Activated T-helper 1 cell treated with Interleukin-2 at 50 U/mL for 16 hours (primary cell): ENCODE data around the gene KRT81.
"Not testable (repeated sequence)": the region's sequence is repeated elsewhere in the genome, so short reads cannot be mapped to it uniquely, and the experiment has no call there.

Source experiments
- DNase-seq: peaks from one replicate; pipeline ENCODE4 v3.0.0-alpha.2; 2020; ENCODE audit warnings: low read depth

KRT81 gene

DNA sequence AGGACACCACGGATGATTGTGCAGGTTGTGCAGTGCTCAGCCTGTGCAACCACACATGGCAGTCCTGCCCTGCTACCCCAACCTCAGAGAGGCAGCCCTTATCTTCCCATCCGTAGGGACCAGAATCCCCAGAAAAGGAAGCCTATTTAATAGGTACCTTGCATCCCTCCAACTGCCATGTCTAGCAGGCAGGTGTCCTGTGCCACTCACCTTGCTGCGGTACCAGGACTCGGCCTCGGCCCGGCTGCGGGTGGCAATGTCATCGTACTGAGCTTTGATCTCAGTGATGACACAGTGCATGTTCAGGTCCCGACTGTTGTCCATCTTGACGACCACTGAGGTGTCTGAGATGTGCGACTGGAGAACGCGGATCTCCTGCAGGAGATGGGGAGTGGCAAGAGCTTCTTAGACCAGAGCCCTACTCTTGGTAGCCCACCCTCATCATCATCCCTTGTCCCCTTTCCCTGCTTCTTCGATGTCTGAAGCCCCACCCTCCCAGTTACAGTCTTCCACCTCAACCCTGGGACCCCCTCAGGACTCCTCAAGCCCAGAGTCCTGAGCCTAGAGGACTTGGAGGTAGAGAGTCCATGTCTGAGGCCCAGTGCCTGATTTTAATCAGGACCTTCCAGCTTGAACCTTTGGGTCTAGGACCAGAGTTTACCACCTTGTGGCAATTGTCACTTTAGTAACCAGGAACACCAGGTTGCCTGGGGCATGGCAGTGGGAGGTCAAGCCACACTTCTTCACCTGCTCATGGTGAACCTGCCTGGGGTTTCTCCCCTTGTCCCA, 37.7 kb downstream of the KRT81 start:
- no peak for DNase-seq

DNA sequence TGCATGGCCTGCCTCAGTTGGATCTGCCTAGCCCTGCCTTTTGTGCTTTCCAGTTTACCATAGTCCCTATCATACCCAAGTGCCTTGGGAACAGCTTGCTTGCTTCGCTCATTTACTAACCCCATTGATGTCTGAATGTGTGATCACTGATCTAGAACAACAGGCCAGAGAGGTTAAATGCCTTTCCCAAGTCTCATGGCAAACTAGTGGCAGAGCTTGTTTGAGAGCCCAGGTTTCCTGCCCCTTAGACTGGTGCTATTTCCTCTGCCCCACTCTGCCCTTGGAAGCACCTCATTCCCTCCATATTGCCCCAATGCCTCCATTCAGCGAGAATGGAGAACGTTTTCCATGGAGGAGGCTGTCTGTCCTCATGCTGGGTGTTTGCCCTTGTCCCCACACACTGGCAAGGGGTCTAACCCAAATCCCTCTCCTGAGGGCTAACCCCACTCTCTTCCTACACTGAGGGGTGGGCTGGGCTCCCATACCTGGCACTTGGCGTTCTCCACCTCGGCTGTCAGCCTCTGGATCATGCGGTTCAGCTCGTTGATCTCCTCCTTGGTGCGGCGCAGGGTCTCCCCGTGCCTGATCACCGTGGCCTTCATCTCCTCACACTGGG, 38.5 kb downstream of the KRT81 start:
- DNase-seq, result no peak

DNA sequence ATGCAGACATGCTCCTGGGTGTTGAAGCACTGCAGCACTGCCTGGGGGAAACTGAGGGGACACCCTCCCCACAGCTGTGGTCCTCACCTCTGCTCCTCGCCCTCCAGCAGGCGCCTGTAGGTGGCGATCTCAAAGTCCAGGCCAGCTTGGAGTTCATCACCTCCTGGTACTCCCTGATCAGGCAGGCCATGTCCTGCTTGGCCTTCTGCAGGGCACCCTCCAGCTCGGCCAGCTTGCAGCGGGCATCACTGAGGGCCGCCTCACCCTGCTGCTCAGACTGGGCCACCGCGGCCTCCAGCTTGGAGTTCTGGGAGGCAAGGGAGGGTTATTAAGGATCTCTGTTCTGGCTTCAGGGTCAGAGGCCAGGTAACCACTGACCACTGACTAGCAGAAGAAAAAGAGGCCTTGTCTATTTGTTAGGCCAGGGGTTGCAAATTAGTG, 39.1 kb downstream of the KRT81 start:
- DNase-seq, result not testable (repeated sequence)

DNA sequence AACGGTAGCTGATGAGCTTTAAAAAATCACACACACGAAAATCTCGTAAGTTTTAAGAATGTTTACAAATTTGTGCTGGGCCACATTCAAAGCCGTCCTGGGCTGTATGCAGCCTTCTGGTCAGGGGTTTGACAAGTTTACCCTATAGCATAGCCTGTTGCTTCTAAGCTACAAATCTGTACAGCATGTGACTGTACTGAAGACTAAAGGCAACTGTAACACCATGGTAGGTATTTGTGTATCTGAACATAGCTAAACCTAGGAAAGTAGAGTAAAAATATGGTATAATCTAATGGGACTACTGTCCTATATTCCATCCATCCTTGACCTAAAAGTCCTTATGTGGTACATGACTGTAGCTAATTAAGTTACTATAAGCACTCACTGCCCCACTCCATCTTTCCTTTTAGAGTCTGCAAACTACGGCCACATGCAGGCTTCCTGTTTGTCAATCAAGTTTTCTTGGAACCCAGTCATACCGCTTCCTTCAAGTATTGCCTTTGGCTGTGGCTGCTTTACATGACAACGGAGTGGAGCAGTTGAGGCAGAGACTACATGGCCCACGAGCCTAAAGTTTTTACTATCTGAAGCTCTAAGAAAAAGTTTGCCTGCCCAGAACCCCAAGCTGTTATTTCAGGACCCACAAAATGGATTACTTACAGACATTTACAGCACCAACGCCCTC, 39.8 kb downstream of the KRT81 start:
- DNase-seq, result no peak

DNA sequence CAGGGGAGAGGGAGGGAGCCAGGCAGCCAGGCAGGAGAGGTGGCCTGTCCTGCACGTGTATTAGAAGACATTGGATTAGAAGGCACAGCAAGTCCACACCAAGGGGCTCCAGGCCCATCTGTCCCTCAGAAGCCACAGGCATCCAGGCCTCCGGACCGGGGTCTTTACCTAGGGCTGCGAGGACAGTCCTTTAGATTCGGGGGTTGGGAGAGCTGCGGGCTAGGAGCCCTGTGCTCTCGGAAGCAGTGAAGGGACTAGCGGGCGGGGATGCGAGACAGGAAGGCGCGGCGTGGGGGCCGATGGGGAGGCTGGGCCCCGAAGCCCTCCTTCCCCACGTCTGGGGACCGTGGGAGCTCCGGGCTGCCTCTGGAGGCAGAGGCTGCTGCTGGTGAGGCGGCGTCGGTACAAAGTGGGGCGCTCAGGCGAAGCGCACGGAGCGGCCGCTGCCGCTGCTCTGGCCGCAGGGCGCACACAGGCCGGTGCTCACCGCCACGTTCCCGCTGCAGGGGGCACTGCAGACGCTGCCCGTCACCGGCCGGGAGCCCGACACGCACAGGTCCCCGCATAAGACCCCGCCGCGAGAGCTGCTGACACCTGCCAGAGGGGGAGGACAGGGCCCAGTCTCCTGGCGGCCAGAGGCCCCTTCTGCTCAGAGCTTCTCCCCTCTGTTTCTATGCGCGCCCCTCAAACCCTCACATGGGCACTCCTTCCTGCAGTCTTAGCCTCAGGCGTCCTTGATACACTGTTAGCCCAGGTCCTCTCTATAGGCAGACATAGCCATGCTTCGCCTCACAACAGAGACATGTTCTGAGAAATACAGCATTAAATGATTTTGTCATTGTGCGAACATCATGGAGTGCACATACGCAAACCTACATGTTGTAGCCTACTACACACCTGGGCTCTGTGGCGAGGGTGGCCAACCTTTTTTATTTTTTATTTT, 41.0 kb downstream of the KRT81 start:
- DNase-seq, result no peak

DNA sequence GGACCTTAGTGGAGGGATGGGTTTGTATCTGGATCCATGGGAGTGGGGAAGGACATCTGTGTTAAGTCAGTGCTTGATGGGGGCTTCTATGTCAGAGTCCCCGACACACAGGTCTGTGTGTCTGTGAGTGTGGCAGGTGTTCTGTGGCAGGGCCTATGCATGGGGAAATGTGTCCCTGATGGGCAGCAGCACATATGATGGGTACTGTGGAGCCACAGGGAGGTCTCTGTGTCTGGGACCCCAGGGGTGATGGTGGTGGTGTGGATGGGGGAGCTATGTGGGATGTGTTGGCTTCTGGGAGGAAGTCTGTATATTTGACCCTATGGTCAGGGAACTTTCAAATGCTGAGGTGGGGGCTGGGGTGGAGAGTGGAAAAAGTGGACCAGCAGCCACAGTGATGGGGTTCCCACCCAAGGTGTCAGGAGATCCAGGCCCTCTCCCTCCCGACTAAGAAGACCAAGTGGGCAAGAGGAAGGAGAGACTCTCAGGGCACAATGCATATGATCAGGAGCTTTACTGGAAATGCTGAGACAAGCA, 41.8 kb downstream of the KRT81 start:
- no peak for DNase-seq

DNA sequence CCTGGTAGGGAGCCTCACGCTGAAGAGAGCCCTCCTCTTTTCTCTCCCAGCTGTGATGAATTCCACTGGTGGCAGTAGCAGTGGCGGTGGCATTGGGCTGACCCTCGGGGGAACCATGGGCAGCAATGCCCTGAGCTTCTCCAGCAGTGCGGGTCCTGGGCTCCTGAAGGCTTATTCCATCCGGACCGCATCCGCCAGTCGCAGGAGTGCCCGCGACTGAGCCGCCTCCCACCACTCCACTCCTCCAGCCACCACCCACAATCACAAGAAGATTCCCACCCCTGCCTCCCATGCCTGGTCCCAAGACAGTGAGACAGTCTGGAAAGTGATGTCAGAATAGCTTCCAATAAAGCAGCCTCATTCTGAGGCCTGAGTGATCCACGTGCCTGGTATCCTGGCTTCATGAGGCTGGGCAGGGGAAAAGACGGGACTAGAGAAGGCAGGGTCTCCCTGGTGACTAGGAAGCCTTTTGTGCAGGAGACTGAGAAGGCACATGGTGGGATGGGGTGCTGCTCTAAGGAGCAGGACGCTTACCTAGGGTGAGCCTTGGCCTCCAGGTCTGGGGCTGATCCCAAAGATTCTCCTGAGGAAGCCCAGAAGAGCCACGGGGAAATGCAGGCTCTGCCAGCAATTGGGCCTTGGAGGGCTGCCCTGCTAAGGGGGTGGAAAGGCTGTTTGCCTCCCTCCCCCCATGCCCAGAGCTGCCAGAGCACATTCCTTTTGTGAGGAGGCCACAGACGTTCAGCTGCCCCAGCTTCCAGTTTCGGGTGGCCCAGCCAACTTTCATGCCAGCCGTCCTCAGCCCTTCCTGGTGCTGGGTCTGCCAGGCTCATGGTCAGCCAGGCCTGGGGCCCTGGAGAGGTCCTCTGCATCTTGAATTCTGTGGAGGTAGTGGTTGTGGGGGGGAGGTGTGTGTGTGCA, 42.5 kb downstream of the KRT81 start:
- no peak for DNase-seq

DNA sequence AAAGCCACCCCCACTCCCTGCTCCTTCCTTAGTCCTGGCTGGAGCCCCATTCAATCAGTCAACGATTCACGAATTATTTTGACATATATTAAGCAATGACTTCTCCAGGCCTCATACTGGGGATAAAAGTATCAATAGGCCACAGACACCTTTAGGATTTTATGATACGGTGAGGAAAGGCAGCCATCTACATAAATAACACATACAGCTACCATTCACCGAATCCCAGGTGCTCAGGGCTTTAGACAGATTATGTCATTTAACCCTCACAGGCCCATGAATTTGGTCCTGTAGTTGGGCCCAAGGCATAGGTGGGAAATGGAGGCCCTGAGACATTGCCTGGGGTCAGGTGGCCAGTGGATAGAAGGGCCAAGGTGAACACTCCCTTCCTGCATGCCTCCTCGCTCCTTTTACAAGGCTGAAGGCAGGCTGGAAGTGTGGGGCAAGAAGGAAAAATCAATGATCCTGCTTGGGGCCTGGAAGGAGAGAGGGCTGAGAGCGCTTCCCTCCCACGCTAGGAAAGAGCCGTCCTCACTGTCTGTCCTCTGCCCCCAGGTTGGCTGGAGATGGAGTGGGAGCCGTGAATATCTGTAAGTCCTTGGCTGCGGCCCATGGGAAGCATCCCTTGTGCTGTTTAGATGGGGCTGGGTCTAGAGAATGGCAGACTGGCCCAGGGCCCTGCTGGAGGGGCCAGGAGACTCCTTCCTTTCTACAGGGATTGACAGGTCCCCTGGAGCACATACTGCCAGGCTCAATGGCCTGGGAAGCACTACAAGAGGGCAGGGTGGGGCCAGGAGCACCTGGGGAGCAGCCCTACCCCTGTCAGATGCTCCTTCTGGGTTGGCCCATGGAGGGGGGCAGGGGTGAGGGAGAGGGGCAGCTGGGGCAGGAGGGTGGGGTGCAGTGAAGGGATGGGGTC, 43.5 kb downstream of the KRT81 start:
- no peak for DNase-seq

DNA sequence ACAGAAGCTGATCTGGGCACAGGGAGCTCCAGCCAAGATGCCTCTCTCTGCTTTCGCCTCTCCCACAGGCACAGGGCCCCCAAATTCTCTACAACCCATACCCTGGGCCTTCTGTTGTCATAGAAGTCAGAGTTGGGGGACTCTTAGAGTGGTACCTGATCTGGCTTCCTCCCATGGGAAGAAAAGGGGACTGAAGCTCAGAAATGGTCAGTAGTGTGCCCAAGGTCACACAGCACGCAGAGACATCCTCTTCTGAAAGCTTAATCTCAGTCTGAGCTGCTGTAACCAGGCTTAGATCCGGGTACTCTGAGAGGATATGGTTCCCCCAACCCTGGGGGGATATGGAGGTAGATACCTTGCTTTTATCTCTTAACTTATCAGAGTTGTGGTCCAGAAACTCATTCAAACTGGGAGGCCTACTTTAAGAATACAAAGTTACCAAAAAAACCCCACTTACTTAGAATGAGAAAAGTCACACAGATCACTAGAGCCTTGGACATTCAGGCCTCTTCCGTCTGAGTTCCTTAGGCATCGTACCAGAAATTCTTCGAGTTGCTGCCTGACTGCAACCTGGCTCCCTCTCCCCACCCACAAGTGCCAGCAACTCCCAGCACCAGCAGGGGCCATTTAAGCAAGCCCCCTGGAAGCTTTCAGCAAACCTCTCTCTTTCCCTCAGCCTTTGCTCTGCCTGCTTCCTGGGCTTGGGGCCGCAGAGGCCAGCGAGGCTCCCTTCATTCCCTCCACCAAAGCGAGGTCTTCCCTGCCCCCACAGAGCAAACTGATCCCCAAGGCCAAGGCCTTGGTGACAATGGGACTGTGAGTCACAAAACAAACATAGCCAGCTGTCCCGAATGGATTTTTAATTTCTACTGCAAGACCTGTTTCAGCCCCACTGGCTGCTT, 44.4 kb downstream of the KRT81 start:
- DNase-seq, result no peak

DNA sequence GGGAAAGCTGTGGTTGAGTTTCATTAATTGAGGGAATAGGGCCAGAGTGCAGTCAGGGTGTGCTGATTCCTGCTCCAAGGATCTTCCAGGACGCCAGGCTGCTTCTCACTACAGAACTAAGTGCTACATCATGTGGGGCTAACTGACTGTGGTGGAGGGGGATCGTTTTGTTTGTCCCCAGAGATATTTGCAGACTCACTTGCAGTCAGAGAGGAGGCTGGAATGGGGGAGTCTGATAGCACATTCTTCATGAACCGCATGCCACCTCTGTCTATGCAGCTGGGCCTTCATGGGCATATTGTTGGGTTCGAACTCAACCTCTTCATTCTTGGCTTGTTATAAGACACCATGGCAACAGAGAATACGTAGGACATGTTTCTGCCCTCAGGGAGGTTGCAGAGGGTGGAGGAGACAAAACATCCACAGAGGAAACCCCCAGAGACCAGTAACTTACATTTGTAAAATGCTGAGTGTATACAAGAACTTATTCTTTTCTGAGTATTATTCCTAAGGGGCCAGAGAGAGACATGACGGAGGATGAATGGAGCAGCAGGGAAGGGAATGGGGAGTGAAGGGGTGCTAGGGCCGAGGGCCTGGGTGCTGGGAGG, 45.3 kb downstream of the KRT81 start:
- no peak for DNase-seq

DNA sequence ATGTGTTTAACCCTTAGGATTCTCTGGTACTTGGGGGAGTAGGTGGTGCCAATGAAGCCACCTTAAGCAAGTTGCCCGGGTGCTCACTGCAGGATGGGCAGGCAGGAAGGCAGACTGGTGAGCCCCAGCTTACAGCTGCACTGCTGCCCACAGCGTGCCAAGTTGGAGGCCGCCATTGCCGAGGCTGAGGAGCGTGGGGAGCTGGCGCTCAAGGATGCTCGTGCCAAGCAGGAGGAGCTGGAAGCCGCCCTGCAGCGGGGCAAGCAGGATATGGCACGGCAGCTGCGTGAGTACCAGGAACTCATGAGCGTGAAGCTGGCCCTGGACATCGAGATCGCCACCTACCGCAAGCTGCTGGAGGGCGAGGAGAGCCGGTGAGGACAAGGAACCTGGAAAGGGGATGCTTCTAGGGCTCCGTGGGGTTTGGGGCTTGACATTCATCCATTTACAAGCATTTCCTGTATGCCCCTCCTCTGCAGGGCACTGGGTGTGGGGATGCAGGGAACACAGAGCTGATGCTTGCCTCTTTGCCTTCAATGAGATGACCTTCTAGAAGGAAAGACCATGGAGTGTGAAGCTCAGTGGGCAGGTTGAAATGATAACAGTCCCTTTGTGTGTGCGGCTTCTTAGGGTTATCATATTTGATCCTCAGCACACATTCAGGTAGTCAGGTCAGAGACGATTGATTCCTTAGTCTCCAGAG, 45.9 kb downstream of the KRT81 start:
- no peak for DNase-seq

DNA sequence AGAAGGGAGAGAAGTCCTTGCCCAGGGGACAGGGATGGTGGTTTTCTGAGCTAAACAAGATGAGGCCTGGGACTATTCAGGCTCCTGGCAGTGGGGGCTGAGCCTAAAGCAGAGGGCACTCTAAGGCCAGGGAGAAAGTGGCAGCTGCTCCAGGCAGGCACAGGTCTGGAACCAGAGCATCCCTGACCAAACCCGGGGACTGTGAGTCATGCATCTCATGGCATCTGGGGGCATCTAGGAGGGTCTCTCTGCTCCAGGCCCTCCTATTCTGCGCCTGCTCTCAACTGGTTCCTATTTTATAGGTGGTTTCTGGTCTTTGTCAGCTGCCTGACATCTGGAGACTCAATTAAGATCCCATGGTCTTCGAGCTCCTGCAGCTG, 46.7 kb downstream of the KRT81 start:
- DNase-seq, result no peak

DNA sequence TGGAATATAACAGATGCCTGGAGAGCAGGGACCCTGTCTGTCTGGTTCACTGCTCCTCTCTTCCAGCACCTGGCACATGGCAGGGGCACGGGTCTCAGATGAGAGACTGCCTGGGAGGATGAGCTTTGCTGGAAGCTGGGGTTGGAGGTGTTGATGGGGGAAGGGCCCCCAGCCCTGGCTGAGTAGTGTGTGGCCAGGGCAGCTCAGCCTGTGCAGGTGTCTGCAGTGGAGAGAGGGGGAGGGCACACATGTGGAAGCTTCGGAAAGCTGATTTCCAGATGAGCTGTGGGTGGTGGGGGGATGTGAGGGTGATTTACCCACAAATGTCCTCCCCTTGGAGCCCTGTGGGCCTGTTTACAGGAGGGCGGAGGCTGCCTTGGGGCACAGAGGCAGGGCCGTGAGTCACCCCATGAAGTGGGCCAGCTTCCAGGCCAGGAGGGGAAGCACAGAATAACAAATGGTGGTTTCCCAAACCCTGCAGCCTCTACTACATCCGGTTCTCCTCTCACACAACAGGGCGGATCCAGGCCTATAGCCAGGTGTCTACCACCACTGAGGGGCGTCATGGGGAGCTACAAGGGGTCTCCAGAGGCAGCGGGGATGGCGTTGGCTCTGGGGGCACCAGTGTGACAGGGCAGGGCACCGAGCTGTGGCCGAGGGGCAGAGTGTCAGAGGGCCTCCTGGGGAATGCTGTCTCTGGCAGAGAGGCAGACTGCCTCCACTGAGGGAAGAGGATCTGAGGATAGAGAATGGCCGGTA, 47.3 kb downstream of the KRT81 start:
- peak; percentile 29 for DNase-seq

DNA sequence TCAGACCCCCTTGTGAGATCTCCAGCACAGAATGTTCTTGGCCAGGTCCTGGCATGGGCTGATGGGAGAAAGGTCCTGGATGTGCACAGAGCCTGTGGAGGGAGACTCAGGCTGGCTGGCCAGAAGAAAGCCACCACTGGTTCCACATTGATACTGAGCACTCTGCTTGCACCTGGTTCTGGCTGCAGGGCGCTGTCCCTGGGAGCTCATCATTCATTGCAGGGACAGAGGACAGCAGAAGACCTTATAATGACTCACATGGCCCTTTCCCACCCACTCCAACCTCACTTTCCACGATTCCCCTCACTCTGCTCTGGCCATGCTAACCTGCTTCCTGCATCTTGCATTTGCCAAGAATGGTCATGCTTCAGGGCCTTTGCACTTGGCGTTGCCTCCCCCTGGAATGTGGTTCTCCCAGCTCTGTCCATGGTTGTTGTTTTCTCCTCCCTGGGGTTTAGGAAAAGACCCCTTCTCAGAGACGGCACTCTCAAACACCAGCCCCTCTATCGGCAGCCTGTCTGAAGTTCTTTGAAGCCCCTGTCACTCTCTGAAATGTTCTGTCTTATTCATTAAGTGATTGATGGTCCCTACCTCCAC, 48.0 kb downstream of the KRT81 start:
- no peak for DNase-seq

DNA sequence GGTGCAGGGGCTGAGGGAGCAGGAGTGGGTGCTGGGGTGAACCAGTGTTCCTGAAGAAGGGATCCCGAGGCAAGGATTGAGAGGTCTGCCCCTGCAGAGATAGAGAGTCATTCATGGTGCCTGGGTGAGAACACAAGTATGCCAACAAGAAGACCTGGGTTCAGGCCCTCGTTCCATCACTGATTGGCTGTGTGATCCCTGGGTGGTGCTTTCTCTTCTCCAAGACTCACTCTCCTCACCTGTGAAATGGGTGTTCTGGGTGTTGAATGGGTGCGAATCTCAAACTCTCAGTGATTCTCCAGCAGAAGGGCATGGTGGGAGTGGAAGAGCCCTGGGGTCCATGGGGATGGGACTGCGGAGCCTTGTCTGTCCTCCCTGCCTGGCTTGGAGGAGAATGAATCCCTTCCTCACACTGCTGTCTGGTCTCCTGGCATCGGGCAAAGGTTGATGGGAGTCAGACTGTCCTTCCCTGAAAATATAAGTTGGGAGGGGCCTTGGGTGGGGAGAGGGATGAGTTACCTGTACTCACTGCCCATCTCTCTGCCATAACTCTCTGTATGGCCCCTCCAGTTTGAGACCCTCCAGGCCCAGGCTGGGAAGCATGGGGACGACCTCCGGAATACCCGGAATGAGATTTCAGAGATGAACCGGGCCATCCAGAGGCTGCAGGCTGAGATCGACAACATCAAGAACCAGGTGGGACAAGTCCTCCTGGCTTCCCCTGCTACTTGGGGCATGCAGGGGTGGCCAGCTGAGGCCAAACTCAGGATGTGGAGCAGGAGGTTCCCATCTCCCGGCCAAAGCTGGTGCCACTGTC, 48.7 kb downstream of the KRT81 start:
- no peak for DNase-seq
